K562 (cell line): ENCODE data around the gene RIT2. TPM values are rescaled to one million over a fixed set of nuclear protein-coding genes. Genes with fewer than 3 reads are reported as not detected.

Experiments used
- ATAC-seq: fragments of 200-7000 bp; cut with Tn5 transposase; 3 replicates; pipeline ENCODE4 v1.9.1; 2020; ENCODE audit warnings: moderate library complexity
- BruUV-seq: library from RNA; stranded (reverse); fragments of 400-500 nt; replicated peaks from 2 replicates; lab custom pipeline; 2021; lab: Mats Ljungman, UMichigan
- CTCF ChIA-PET: fragments of 300-600 bp; formaldehyde crosslinking; extraction: SDS; loops from one replicate; lab custom pipeline; 2021; ENCODE audit warnings: low intra/inter-chr PET ratio; lab: Yijun Ruan, JAX
- POLR2A ChIA-PET: fragments of 300-600, 350-650 bp; sonication (Branson Sonifier 250); formaldehyde crosslinking; extraction: SDS; loops from one replicate; lab custom pipeline; 2021; ENCODE audit warnings: antibody characterized with exemption, inconsistent platforms; lab: Yijun Ruan, JAX
- DNase-seq, 4 experiments: peaks; one replicate each; pipeline versions ENCODE4 v3.0.0 to v3.0.0-alpha.2; 2011 to 2018; ENCODE audit warnings: low spot score in 3 of 4, mixed read lengths in 3 of 4; ENCODE audit errors: extremely low read depth in 1 of 4
- FAIRE-seq: peaks from 2 replicates; lab custom pipeline; 2011; peaks lifted over from hg19 to GRCh38; lab: Jason Lieb, UNC
- H2AFZ ChIP-seq: 2 replicates; pipeline ENCODE4 v1.6.0; 2011; ENCODE audit warnings: low read depth, low read length, control low read depth, inconsistent platforms
- H3K27ac ChIP-seq: fragments of 200-600 bp; 3 replicates; pipeline ENCODE4 v1.8.0; 2011; ENCODE audit warnings: low read depth, mild to moderate bottlenecking, control low read depth, inconsistent platforms, low read length, moderate library complexity, mixed read lengths; ENCODE audit errors: extremely low read depth
- H3K27me3 ChIP-seq, 2 experiments: fragments of 300-600 bp in 1 of 2; 2 replicates in 1 of 2; 3 replicates in 1 of 2; pipeline versions ENCODE4 v1.6.0 to v1.8.0; 2011; ENCODE audit warnings: inconsistent platforms in 2 of 2, low read length in 2 of 2, mild to moderate bottlenecking in 1 of 2, mixed read lengths in 1 of 2, moderate library complexity in 1 of 2; ENCODE audit not compliant: control insufficient read depth in 2 of 2, insufficient read depth in 2 of 2
- H3K36me3 ChIP-seq: fragments of 300-600 bp; 3 replicates; pipeline ENCODE4 v1.8.0; 2011; ENCODE audit warnings: mild to moderate bottlenecking, low read length, inconsistent platforms; ENCODE audit not compliant: control insufficient read depth, insufficient read depth
- H3K4me1 ChIP-seq, 2 experiments: fragments of 200-600 bp in 1 of 2; replicated peaks in 1 of 2; 2 replicates in 1 of 2; 3 replicates in 1 of 2; pipeline versions ENCODE4 v1.5.1 to v1.8.0; 2011; ENCODE audit warnings: inconsistent platforms in 2 of 2, low read length in 2 of 2, mild to moderate bottlenecking in 1 of 2, mixed read lengths in 1 of 2, moderate library complexity in 1 of 2; ENCODE audit not compliant: control insufficient read depth in 2 of 2, insufficient read depth in 2 of 2
- H3K4me2 ChIP-seq: 2 replicates; pipeline ENCODE4 v1.6.1; 2011; ENCODE audit warnings: low read length, control low read depth, inconsistent platforms, mixed read lengths; ENCODE audit not compliant: insufficient read depth
- H3K4me3 ChIP-seq: fragments of 200-600 bp; sonication (generic), shearing (Covaris generic); 2 replicates; pipeline ENCODE4 v1.5.1; 2016; ENCODE audit warnings: control low read depth, inconsistent platforms
- H3K79me2 ChIP-seq: fragments of 200-600 bp; 3 replicates; pipeline ENCODE4 v1.8.0; 2011; ENCODE audit warnings: low read length, inconsistent platforms; ENCODE audit not compliant: control insufficient read depth, insufficient read depth
- H3K9ac ChIP-seq, 2 experiments: 2 replicates each; pipeline versions ENCODE4 v1.6.0 to v1.6.1; 2011; ENCODE audit warnings: low read depth in 2 of 2, low read length in 2 of 2, control low read depth in 1 of 2, inconsistent platforms in 1 of 2, mild to moderate bottlenecking in 1 of 2, mixed read lengths in 1 of 2; ENCODE audit not compliant: insufficient read depth in 1 of 2
- H3K9me1 ChIP-seq: one replicate; pipeline ENCODE4 v1.6.0; 2011; ENCODE audit warnings: inconsistent platforms, mild to moderate bottlenecking, low read length, moderate library complexity; ENCODE audit not compliant: control insufficient read depth, insufficient read depth
- H3K9me3 ChIP-seq: replicated peaks from 2 replicates; pipeline ENCODE4 v1.5.1; 2011; ENCODE audit warnings: low read depth, low read length, inconsistent platforms; ENCODE audit not compliant: control insufficient read depth, insufficient read depth
- H4K20me1 ChIP-seq: replicated peaks from 2 replicates; pipeline ENCODE4 v1.6.1; 2011; ENCODE audit warnings: low read length, inconsistent platforms, mixed read lengths; ENCODE audit not compliant: control insufficient read depth, insufficient read depth
- BRF1 ChIP-seq: IDR thresholded peaks from 3 replicates; pipeline ENCODE4 v1.6.1; 2011; ENCODE audit warnings: borderline replicate concordance, mild to moderate bottlenecking; ENCODE audit not compliant: insufficient read length; ENCODE audit errors: extremely low read depth
- CCAR2 ChIP-seq: fragments of 200-400 bp; formaldehyde crosslinking; IDR thresholded peaks from 2 replicates; pipeline ENCODE4 v1.6.1; 2017; ENCODE audit warnings: mild to moderate bottlenecking, low read depth, low read length
- COPS2 ChIP-seq: fragments of 450-650 bp; conservative IDR thresholded peaks from 2 replicates; pipeline ENCODE4 v1.6.1; 2016; ENCODE audit warnings: mild to moderate bottlenecking, moderate library complexity
- FOXJ2 ChIP-seq: fragments of 200-800 bp; sonication (Bioruptor generic); IDR thresholded peaks from 2 replicates; pipeline ENCODE4 v1.6.1; 2016; ENCODE audit warnings: missing genetic modification characterization, missing compliant biosample characterization
- JUNB ChIP-seq: fragments of 450-650 bp; formaldehyde crosslinking; conservative IDR thresholded peaks from 2 replicates; pipeline ENCODE4 v1.4.0; 2020; ENCODE audit warnings: mild to moderate bottlenecking
- JUND ChIP-seq, 2 experiments: IDR thresholded peaks; 2 replicates in 1 of 2; 3 replicates in 1 of 2; pipeline ENCODE4 v1.6.1; 2011; ENCODE audit warnings: borderline replicate concordance in 2 of 2, low read depth in 2 of 2, low read length in 2 of 2, improper control_type of control experiment in 1 of 2, missing biosample characterization in 1 of 2, missing genetic modification characterization in 1 of 2, missing genetic modification reagents in 1 of 2
- MEF2A ChIP-seq: IDR thresholded peaks from 2 replicates; pipeline ENCODE4 v1.6.1; 2011; ENCODE audit warnings: low read depth, mild to moderate bottlenecking, low read length, moderate library complexity; ENCODE audit not compliant: control insufficient read depth
- MLX ChIP-seq, 2 experiments: fragments of 450-650 bp in 1 of 2; sonication (generic) in 1 of 2; formaldehyde crosslinking; conservative IDR thresholded peaks; 2 replicates each; pipeline versions ENCODE4 v1.4.0 to v1.8.1; 2020 to 2022; ENCODE audit warnings: mild to moderate bottlenecking in 1 of 2, missing genetic modification reagents in 1 of 2
- NCOA2 ChIP-seq, 2 experiments: fragments of 450-650 bp; IDR thresholded peaks; 2 replicates each; pipeline ENCODE4 v1.6.1; 2018; ENCODE audit warnings: mild to moderate bottlenecking in 2 of 2, moderate library complexity in 1 of 2; ENCODE audit not compliant: partially characterized antibody in 2 of 2
- NCOA6 ChIP-seq: fragments of 450-650 bp; IDR thresholded peaks from 2 replicates; pipeline ENCODE4 v1.6.1; 2017; ENCODE audit warnings: mild to moderate bottlenecking
- POLR2AphosphoS2 ChIP-seq: IDR thresholded peaks from 2 replicates; pipeline ENCODE4 v1.6.1; 2012; ENCODE audit warnings: low read length, improper control_type of control experiment
- POLR2B ChIP-seq: fragments of 450-650 bp; IDR thresholded peaks from 2 replicates; pipeline ENCODE4 v1.6.1; 2018; ENCODE audit warnings: low read depth; ENCODE audit not compliant: partially characterized antibody
- SMAD1 ChIP-seq: fragments of 150-350 bp; IDR thresholded peaks from 2 replicates; pipeline ENCODE4 v1.6.1; 2014; ENCODE audit warnings: low read length, low read depth; ENCODE audit not compliant: partially characterized antibody
- SP2 ChIP-seq: IDR thresholded peaks from 2 replicates; pipeline ENCODE4 v1.6.1; 2011; ENCODE audit warnings: mild to moderate bottlenecking, low read depth, low read length, moderate library complexity; ENCODE audit not compliant: poor library complexity, severe bottlenecking; ENCODE audit errors: extremely low read depth
- WGBS: fragments of 100-300 bp; shearing (Covaris generic); methylation state at CpG from one replicate; pipeline ENCODE4 v1.1.6; 2016; ENCODE audit warnings: low coverage, mixed read lengths; ENCODE audit not compliant: insufficient coverage; ENCODE audit errors: missing lambda C conversion rate; 5-methylcytosine and 5-hydroxymethylcytosine counted together
- in situ Hi-C: fragments of 300-500 bp; cut with MboI; formaldehyde crosslinking; loops from 4 replicates; pipeline ENCODE4 v1.15.0; 2018; ENCODE audit warnings: inconsistent platforms, mixed read lengths
- intact Hi-C: fragments of 100-400 bp; cut with micrococcal nuclease; formaldehyde crosslinking; loops from 2 replicates; pipeline ENCODE4 v1.14.2; 2022
- polyA plus RNA-seq, 8 experiments: library from polyadenylated mRNA; depleted of rRNA in 4 of 8; stranded (reverse) in 5 of 8; unstranded in 3 of 8; fragments of >200 nt; fragmentation: Nextera tagmentation in 2 of 8; fragmentation: Illumina TruSeq in 1 of 8; extraction: Ambion mirVana in 2 of 8; extraction: Trizol in 1 of 8; gene quantifications; 2 replicates each; pipeline versions ENCODE4 v1.2.1 to v1.2.3, GENCODE V29; 2011 to 2014; ENCODE audit warnings: inconsistent platforms in 1 of 8, missing spikeins in 1 of 8
- total RNA-seq, 7 experiments: library from RNA; depleted of rRNA in 6 of 7; stranded (reverse); fragments of >200 nt in 6 of 7; fragmentation: Illumina TruSeq in 2 of 7; extraction: Trizol in 2 of 7; gene quantifications; 2 replicates each; pipeline versions ENCODE4 v1.2.1 to v1.2.3, GENCODE V29; 2011 to 2021; ENCODE audit warnings: low replicate concordance in 1 of 7
- TF ChIP-seq, protein P1 (sequence below): IDR thresholded peaks from 2 replicates; pipeline ENCODE4 v1.6.1; 2012; ENCODE audit warnings: low read depth, low read length, improper control_type of control experiment, borderline replicate concordance
- TF ChIP-seq, protein P2 (sequence below): fragments of 450-650 bp; IDR thresholded peaks from 2 replicates; pipeline ENCODE4 v1.6.1; 2018; ENCODE audit not compliant: partially characterized antibody

Gene RIT2
- total and polyA plus RNA-seq, 9 of the 15 experiments (the other 6 are each of a cell fraction or from before 2014, with no cell fraction given) = not detected

- H3K36me3 ChIP-seq = no peaks in the 10 kb centered on the region
- H3K4me1 ChIP-seq = no peaks in the 10 kb centered on the region
- H2AFZ ChIP-seq = no peak overlapping the region
- no peak overlapping the region for H3K4me3 ChIP-seq
- DNase-seq (no peak), FAIRE-seq (no peak), ATAC-seq (no peak)
- no peak overlapping the region for H3K4me2 ChIP-seq
- H3K9me3 ChIP-seq = no peaks in the 10 kb centered on the region
- WGBS = 0% methylated on average over 4 of the region's 4 CpGs
- no peaks in the 10 kb centered on the region for H3K27me3 ChIP-seq
- H3K9me1 ChIP-seq = no peaks in the 10 kb centered on the region
- intact Hi-C loops = no loop called here
- POLR2A ChIA-PET = no interaction called here
- CTCF ChIA-PET = no interaction called here
- H4K20me1 ChIP-seq = no peaks in the 10 kb centered on the region
- in situ Hi-C loops = no loop called here
- H3K27ac ChIP-seq = no peak overlapping the region
- BruUV-seq = no TSS peak
- H3K9ac ChIP-seq = no peak overlapping the region
- no peak for TF ChIP-seq JUND (IDR thresholded peaks at IDR 0.05; ENCODE audit: borderline replicate concordance, low read depth, low read length)
- no peak for TF ChIP-seq JUND (tag; IDR thresholded peaks at IDR 0.05; ENCODE audit: borderline replicate concordance, low read depth, low read length)
- TF ChIP-seq JUNB (CRISPR knock-in tag) = no peak
- TF ChIP-seq POLR2AphosphoS2 = no peak
- TF ChIP-seq POLR2B = no peak
- TF ChIP-seq CCAR2 = no peak
- TF ChIP-seq, protein P1, sequence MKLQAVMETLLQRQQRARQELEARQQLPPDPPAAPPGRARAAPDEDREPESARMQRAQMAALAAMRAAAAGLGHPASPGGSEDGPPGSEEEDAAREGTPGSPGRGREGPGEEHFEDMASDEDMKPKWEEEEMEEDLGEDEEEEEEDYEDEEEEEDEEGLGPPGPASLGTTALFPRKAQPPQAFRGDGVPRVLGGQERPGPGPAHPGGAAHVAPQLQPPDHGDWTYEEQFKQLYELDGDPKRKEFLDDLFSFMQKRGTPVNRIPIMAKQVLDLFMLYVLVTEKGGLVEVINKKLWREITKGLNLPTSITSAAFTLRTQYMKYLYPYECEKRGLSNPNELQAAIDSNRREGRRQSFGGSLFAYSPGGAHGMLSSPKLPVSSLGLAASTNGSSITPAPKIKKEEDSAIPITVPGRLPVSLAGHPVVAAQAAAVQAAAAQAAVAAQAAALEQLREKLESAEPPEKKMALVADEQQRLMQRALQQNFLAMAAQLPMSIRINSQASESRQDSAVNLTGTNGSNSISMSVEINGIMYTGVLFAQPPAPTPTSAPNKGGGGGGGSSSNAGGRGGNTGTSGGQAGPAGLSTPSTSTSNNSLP = no peak
- no peak for TF ChIP-seq MLX (CRISPR knock-in tag; conservative IDR thresholded peaks at IDR 0.05)
- TF ChIP-seq, protein P2, sequence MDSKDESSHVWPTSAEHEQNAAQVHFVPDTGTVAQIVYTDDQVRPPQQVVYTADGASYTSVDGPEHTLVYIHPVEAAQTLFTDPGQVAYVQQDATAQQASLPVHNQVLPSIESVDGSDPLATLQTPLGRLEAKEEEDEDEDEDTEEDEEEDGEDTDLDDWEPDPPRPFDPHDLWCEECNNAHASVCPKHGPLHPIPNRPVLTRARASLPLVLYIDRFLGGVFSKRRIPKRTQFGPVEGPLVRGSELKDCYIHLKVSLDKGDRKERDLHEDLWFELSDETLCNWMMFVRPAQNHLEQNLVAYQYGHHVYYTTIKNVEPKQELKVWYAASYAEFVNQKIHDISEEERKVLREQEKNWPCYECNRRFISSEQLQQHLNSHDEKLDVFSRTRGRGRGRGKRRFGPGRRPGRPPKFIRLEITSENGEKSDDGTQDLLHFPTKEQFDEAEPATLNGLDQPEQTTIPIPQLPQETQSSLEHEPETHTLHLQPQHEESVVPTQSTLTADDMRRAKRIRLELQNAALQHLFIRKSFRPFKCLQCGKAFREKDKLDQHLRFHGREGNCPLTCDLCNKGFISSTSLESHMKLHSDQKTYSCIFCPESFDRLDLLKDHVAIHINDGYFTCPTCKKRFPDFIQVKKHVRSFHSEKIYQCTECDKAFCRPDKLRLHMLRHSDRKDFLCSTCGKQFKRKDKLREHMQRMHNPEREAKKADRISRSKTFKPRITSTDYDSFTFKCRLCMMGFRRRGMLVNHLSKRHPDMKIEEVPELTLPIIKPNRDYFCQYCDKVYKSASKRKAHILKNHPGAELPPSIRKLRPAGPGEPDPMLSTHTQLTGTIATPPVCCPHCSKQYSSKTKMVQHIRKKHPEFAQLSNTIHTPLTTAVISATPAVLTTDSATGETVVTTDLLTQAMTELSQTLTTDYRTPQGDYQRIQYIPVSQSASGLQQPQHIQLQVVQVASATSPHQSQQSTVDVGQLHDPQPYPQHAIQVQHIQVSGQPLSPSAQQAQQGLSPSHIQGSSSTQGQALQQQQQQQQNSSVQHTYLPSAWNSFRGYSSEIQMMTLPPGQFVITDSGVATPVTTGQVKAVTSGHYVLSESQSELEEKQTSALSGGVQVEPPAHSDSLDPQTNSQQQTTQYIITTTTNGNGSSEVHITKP = no peak
- no peak for TF ChIP-seq FOXJ2 (tag)
- no peak for TF ChIP-seq NCOA2 (IDR thresholded peaks at IDR 0.05; ENCODE audit: partially characterized antibody in 2 of 2)
- TF ChIP-seq SP2 = no peak
- TF ChIP-seq NCOA6 = no peak
- TF ChIP-seq SMAD1 = no peak
- TF ChIP-seq COPS2 = no peak
- no peak for TF ChIP-seq MEF2A
- no peak for TF ChIP-seq BRF1
- no peaks in the 10 kb centered on the region for H3K79me2 ChIP-seq
These were observed 6.6 kb downstream of the RIT2 start for GRCh38 chr18:43108882-43109281.
